Stimulated activated CD4-positive, alpha-beta T cell treated with anti-CD3 and anti-CD28 coated beads, Interleukin-4, amount 100 ng/mL, for 48 hours (primary cell): ENCODE measurements around the gene GADD45A.

Source experiments
- DNase-seq, 2 donors: peaks; one replicate each; pipeline ENCODE4 v3.0.0-alpha.2; 2020; ENCODE audit warnings: low read depth in 2 of 2

GADD45A gene

DNA sequence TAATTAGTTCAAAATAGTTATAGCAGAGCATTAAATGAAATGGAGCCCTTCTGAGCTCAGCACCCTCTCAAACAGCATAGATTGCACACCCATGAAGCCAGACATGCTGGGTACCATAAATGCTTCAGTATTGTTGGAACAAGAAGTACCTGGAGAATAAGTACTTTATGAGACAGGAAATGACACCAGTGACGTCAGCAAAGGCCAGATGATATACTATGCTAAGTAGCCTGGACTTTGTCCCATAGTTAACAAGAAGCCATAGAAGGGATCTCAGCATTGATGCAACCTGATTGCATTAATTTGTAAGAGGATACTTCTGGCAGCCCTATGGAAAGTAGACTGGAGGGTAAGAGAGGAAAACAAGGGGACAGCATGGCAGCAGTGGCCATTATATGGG is 16.3 kb upstream of the GADD45A start:
- DNase-seq: no peak

DNA sequence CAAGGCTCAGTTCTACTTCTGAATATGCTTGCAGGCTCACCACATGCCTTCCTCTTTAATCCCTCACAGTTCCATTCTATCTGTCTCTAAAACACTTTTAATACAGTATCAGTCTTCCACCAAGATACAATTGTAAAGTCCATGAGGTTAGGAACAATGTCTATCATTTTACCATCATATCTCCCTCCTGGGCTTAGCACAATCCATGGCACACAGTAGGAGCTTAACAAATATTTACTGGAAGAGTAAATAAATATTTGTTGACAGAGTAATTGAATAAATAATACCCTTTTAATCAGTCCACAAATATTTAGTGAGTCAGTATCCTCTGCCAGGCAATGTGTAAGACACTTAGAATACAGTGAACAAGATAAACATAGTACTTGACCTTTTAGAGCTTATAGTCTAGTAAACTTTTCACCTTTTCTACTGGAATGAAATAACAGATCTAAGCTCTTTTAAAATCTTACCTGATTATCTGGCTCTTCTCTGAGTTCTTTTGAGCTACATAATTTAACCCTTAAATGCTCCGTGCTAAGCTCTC is 12.7 kb upstream of the GADD45A start:
- no peak for DNase-seq

GRCh38 chr1:67673468-67674201 is 11.4 kb upstream of the GADD45A start:
- DNase-seq: no peak

DNA sequence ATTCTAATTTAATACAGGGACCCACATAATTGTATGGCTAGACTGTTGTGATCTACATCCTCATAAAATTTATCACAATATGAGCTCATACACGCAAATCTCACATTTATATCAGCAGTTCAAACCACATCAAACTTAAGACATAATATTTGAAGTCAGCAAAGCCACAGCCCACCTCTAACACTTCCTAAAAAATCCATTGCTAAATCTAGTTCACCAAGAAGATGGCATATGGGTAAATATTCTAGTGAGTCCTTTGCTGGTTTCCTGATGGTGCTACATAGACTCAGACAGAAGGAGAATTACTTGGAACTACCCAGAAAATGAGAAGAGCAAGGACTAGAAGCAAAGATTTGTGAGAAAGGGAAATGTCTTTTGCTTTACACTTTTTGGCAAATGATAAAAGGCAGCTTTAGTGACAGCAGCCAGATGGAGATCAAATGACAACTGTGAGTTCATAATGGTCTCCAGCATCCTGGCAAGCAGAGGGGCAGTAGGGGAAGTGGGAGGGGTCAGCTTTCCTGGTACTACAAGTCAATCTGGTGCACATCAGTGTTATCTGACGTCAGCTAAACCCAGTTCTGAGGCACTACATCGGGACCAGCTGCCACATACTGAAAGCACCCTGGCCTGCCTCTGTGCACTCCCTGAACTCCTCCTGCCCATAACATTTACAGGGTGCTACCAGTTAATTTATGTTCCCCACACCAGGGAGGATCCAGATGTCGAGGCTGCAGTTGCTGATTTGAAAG is 10.6 kb upstream of the GADD45A start:
- no peak for DNase-seq

GRCh38 chr1:67675800-67676199 is 9.2 kb upstream of the GADD45A start:
- DNase-seq: no peak

- no peak for DNase-seq
Observed at GRCh38 chr1:67676287-67676686, 8.7 kb upstream of the GADD45A start.

DNA sequence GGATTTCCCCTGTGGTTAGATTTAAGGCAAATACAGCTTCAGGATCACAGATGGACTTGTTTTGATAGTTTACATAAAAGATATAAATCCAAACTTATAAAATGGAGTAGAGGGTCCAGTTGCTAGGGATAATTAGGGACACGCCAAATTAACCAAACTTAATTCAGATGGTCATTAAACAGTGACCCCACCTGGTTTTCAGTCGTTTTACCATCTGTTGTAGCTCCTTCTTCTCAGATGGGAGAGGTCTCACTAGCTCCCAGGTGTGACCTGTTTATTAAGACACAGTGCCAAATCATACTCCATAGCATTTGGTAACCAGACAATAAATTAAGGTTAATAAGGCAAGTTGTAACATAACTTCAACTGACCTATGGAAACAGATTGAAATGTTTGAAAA is 8.1 kb upstream of the GADD45A start:
- DNase-seq: no peak

DNA sequence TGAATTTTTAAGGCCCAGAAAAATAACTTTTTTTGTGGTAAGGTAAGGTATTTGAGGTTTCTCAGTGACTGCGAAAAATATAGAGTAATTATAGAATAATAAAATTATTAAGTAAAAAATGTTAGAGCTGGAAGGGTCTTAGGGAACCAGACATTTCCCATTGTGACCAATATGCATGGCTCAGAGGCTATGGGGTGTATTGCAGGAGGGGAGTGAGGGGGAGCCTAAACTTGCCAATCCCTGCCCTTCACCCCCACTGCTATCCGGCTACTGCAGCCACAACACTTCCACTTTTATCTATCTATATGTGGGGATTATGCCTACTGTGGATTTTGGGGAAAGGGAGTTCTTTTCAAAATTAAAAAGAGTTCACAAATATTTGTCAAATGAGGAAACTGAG is 7.6 kb upstream of the GADD45A start:
- no peak for DNase-seq

- no peak for DNase-seq
Observed at GRCh38 chr1:67677930-67678329, 7.1 kb upstream of the GADD45A start.

DNA sequence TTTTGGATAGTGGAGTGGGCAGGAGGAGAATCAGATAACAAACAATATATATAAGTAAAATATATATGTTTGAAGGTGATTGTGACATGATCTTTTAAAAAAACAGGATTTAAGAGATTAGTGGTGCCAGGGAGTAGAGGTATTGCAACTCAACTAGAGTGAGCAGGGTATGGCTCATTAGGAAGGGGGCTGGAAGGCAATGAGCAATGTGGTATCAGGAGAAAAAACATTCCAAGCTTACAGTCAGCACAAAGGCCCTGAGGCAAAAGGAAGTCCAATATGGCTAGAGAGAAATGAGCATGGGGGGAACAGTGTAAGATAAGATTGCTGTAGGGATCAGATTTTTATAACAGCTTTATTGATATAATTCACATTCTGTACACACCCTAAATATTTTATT is 5.3 kb upstream of the GADD45A start:
- no peak for DNase-seq

GRCh38 chr1:67680486-67680885 is 4.5 kb upstream of the GADD45A start:
- no peak for DNase-seq

- DNase-seq: no peak
Observed at GRCh38 chr1:67682659-67683197, 2.3 kb upstream of the GADD45A start.

DNA sequence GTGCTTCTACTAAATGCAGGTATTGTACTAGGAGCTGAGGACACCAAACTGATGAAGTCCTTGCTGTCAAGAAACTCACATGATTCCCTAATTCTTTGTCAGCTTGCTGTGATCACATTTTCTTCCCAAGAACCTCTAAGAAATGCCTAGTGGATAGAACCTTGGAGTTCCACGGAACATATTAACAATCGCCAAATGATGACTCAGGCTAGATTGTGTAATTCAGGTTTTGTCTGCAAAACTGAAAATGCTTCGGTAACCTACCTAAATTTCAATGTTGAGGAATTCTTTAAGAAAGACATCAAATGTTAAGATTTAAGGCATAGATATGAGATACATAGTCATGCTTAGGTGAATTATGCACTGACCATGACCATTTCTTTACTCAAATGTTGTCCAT is 1.7 kb upstream of the GADD45A start:
- no peak for DNase-seq

DNA sequence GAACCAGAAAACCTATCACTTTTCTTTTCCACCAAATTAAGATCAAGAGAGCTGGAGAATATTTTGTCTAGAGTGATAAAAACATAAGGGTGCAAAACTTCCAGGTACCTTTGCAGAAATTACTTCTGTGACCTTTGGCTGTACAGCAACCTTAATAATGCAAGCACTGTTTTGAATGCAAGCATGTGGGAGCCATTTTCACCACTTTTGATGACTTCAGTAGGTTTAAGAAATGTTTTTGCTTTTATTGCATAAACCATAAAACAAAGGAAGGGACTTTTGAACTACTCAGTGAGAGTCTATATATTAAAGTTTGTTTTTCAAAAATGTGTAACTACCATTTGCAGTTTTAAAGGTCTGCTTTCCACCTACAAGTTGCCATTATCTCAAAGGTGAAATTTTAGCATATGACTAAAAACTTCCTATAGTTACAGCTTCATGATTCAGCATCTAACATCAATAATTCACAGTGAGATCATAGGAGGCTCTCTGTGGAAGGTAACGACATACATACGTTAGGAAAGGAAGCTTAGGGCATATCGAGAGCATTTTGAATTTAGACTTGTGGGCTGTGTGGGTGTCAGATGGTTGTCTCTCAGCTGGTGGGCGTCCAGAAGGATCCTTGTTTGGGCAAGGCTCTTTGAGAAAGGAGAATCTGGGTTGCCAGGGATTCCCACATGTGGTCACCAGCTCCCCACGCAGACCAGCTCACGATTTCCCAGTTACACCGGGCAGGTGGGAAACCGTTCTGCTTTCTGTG is 1.1 kb upstream of the GADD45A start:
- peak; percentile 31 to 45 for DNase-seq

DNA sequence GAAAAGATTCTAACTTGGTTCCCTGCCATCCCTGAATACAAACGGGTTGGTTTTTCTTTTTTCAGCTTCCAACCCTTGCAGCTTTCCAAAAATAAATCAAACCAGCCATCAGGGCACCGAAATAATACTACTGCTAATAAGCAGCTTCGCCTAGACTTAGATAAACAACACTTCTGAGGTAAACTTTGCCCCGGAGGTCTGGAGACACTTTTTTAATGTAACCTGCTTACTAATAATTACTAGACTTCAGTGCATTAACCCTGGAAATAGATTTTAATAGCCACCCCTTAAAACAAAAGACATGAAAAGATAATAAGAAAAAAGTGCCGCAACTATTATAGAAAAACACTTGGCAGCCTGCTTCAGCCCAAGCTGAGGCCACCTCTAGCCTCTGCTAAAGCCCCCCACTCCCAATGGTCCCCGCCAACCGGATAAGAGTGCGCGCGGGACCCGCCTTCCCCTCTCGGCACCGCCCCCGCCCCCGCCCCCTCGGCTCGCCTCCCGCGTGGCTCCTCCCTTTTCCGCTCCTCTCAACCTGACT is 405 bp upstream of the GADD45A start:
- DNase-seq: peak in 1 of 2 donors; percentile 84

GRCh38 chr1:67685558-67686266 is 711 bp downstream of the GADD45A start:
- DNase-seq: peak; percentile 42 to 51

- DNase-seq: peak; percentile 47 to 56
Observed at GRCh38 chr1:67686267-67687197, 1.5 kb downstream of the GADD45A start.

DNA sequence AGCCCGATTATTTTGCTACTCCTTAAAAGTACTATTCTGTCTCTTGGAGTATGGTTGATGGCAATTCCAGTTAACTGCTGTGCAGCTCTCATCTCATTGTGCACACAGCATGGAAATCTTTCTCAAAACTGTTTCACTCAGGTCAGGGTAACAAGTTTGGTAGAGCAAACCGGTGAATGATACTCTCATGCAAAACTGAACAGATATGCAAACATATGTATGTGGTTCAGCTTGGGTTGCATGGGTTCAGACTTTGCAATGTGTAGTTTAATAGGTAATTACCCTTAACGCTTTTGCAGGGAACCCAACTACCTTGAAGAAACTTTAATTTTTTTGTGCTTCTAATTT is 2.2 kb downstream of the GADD45A start:
- DNase-seq: no peak

DNA sequence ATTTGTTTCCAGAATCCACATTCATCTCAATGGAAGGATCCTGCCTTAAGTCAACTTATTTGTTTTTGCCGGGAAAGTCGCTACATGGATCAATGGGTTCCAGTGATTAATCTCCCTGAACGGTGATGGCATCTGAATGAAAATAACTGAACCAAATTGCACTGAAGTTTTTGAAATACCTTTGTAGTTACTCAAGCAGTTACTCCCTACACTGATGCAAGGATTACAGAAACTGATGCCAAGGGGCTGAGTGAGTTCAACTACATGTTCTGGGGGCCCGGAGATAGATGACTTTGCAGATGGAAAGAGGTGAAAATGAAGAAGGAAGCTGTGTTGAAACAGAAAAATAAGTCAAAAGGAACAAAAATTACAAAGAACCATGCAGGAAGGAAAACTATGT is 2.6 kb downstream of the GADD45A start:
- DNase-seq: no peak
